GM12892 (cell line): Measurements from ENCODE around the gene NEURL1.
"Not testable (repeated sequence)": the region's sequence is repeated elsewhere in the genome, so short reads cannot be mapped to it uniquely, and the experiment has no call there.

Experiments
- DNase-seq: peaks from one replicate; pipeline ENCODE4 v3.0.0; 2011; ENCODE audit not compliant: insufficient read length
- FAIRE-seq: peaks from 2 replicates; lab custom pipeline; 2011; peaks lifted over from hg19 to GRCh38; lab: Jason Lieb, UNC
- POLR2A ChIP-seq: IDR thresholded peaks from 2 replicates; pipeline ENCODE4 v1.6.1; 2011; ENCODE audit warnings: low read depth, low read length, control low read depth
- POLR2AphosphoS5 ChIP-seq: IDR thresholded peaks from 2 replicates; pipeline ENCODE4 v1.6.1; 2011; ENCODE audit warnings: low read depth, low read length, control low read depth
- TAF1 ChIP-seq: IDR thresholded peaks from 2 replicates; pipeline ENCODE4 v1.6.1; 2011; ENCODE audit warnings: low read depth, mild to moderate bottlenecking, control low read depth, low read length, borderline replicate concordance

NEURL1 gene

GRCh38 chr10:103602028-103602851, 108.7 kb downstream of the NEURL1 start:
- TF ChIP-seq TAF1 (no peak), POLR2A (no peak)
- no peak for DNase-seq
- no peak for FAIRE-seq

- DNase-seq (no peak), FAIRE-seq (no peak)
- TF ChIP-seq POLR2A (no peak), POLR2AphosphoS5 (no peak), TAF1 (no peak)
Measured at GRCh38 chr10:103602852-103603155, 109.3 kb downstream of the NEURL1 start.

- FAIRE-seq (no peak), DNase-seq (no peak)
- TF ChIP-seq POLR2AphosphoS5 (no peak), TAF1 (no peak), POLR2A (no peak)
Measured at GRCh38 chr10:103603382-103603781, 109.9 kb downstream of the NEURL1 start.

GRCh38 chr10:103605359-103606096, 112.0 kb downstream of the NEURL1 start:
- TF ChIP-seq TAF1: no peak
- no peak for TF ChIP-seq POLR2A
- no peak for TF ChIP-seq POLR2AphosphoS5
- FAIRE-seq: peak; percentile 83
- DNase-seq: no peak

GRCh38 chr10:103606097-103606438, 112.6 kb downstream of the NEURL1 start:
- not testable (repeated sequence) for DNase-seq, FAIRE-seq

GRCh38 chr10:103607051-103607450, 113.5 kb downstream of the NEURL1 start:
- not testable (repeated sequence) for DNase-seq, FAIRE-seq

- FAIRE-seq, DNase-seq: not testable (repeated sequence)
Measured at GRCh38 chr10:103608056-103608455, 114.6 kb downstream of the NEURL1 start.

- no peak for TF ChIP-seq TAF1
- TF ChIP-seq POLR2A: no peak
- no peak for TF ChIP-seq POLR2AphosphoS5
- no peak for FAIRE-seq
- no peak for DNase-seq
Measured at GRCh38 chr10:103609231-103610082, 116.0 kb downstream of the NEURL1 start.

- FAIRE-seq (no peak), DNase-seq (no peak)
- TF ChIP-seq POLR2A (no peak), POLR2AphosphoS5 (no peak), TAF1 (no peak)
Measured at GRCh38 chr10:103610083-103610472, 116.6 kb downstream of the NEURL1 start.

GRCh38 chr10:103610921-103611511, 117.5 kb downstream of the NEURL1 start:
- TF ChIP-seq POLR2A (no peak), POLR2AphosphoS5 (no peak), TAF1 (no peak)
- FAIRE-seq (no peak), DNase-seq (no peak)

- TF ChIP-seq POLR2A (no peak), POLR2AphosphoS5 (no peak), TAF1 (no peak)
- no peak for FAIRE-seq
- DNase-seq: no peak
Measured at GRCh38 chr10:103612462-103613365, 119.2 kb downstream of the NEURL1 start.
